Stimulated activated CD4-positive, alpha-beta T cell treated with anti-CD3 and anti-CD28 coated beads, Interleukin-4, amount 100 ng/mL, for 48 hours (primary cell): ENCODE measurements around the gene CORO1A.
"Not testable (repeated sequence)": the region's sequence is repeated elsewhere in the genome, so short reads cannot be mapped to it uniquely, and the experiment has no call there.

Experiments used
- DNase-seq, 2 donors: peaks; one replicate each; pipeline ENCODE4 v3.0.0-alpha.2; 2020; ENCODE audit warnings: low read depth in 2 of 2

Gene CORO1A

GRCh38 chr16:30199608-30200343, 16.4 kb downstream of the CORO1A start:
- not testable (repeated sequence) for DNase-seq

GRCh38 chr16:30205541-30206236, 22.3 kb downstream of the CORO1A start:
- DNase-seq = not testable (repeated sequence)

GRCh38 chr16:30206252-30206651, 22.9 kb downstream of the CORO1A start:
- DNase-seq = not testable (repeated sequence)

- not testable (repeated sequence) for DNase-seq
These were observed 23.8 kb downstream of the CORO1A start for GRCh38 chr16:30207063-30207704.

- DNase-seq = not testable (repeated sequence)
These were observed 25.6 kb downstream of the CORO1A start for GRCh38 chr16:30209032-30209431.

GRCh38 chr16:30211414-30211813, 28.0 kb downstream of the CORO1A start:
- DNase-seq = not testable (repeated sequence)

GRCh38 chr16:30217082-30217481, 33.7 kb downstream of the CORO1A start:
- DNase-seq = not testable (repeated sequence)
